Smooth muscle cell of the brain vasculature (primary cell): ENCODE results near the gene MGAT2.
"Not testable (repeated sequence)": the region's sequence is repeated elsewhere in the genome, so short reads cannot be mapped to it uniquely, and the experiment has no call there.

Experiments
- DNase-seq: peaks from one replicate; pipeline ENCODE4 v3.0.0-alpha.2; 2012; ENCODE audit warnings: low read depth, low spot score

MGAT2 gene

GRCh38 chr14:49654511-49654910, 33.9 kb downstream of the MGAT2 start:
- no peak for DNase-seq

GRCh38 chr14:49657500-49657899, 36.9 kb downstream of the MGAT2 start:
- DNase-seq: not testable (repeated sequence)

GRCh38 chr14:49659526-49660455, 39.2 kb downstream of the MGAT2 start:
- no peak for DNase-seq

- DNase-seq: no peak
Measured at GRCh38 chr14:49670475-49670874, 49.9 kb downstream of the MGAT2 start.
